Thymus (tissue), 14 donors: ENCODE data around the gene ST3GAL6. TPM values are rescaled to one million over a fixed set of nuclear protein-coding genes. Genes with fewer than 3 reads are reported as not detected.

ENCODE experiments used
- DNase-seq, 9 donors: peaks; one replicate each; pipeline ENCODE4 v3.0.0-alpha.2; 2013; ENCODE audit warnings: low spot score in 9 of 9, low read depth in 6 of 9, missing footprints in 1 of 9
- H3K27ac ChIP-seq, 2 donors: one replicate each; pipeline ENCODE4 v1.5.1; 2013; ENCODE audit warnings: control low read depth in 1 of 2, low read depth in 1 of 2, low read length in 1 of 2, mild to moderate bottlenecking in 1 of 2, moderate library complexity in 1 of 2
- H3K27me3 ChIP-seq, 2 donors: one replicate each; pipeline ENCODE4 v1.5.1; 2013; ENCODE audit warnings: low read length in 1 of 2; ENCODE audit not compliant: control insufficient read depth in 2 of 2, insufficient read depth in 1 of 2
- H3K36me3 ChIP-seq, 2 donors: one replicate each; pipeline ENCODE4 v1.5.1; 2013; ENCODE audit warnings: low read length in 1 of 2, mild to moderate bottlenecking in 1 of 2, moderate library complexity in 1 of 2; ENCODE audit not compliant: control insufficient read depth in 2 of 2, insufficient read depth in 2 of 2
- H3K4me1 ChIP-seq, 2 donors: one replicate each; pipeline ENCODE4 v1.5.1; 2013; ENCODE audit warnings: low read length in 2 of 2; ENCODE audit not compliant: control insufficient read depth in 2 of 2, insufficient read depth in 2 of 2
- H3K4me3 ChIP-seq, 2 donors: one replicate each; pipeline ENCODE4 v1.5.1; 2013; ENCODE audit warnings: low read length in 2 of 2, control low read depth in 1 of 2, mild to moderate bottlenecking in 1 of 2
- H3K9me3 ChIP-seq, 2 donors: one replicate each; pipeline ENCODE4 v1.5.1; 2013; ENCODE audit warnings: low read length in 1 of 2, mild to moderate bottlenecking in 1 of 2; ENCODE audit not compliant: control insufficient read depth in 2 of 2, insufficient read depth in 1 of 2
- WGBS: extraction: QIAGEN DNeasy Blood & Tissue Kit; methylation state at CpG from one replicate; pipeline ENCODE4 v1.1.7; 2013; 5-methylcytosine and 5-hydroxymethylcytosine counted together
- long read RNA-seq, 10 donors: transcript quantifications; one replicate each; lab custom pipeline, GENCODE V29; 2026
- polyA plus RNA-seq: library from polyadenylated mRNA; stranded (reverse); fragments of 200-250 nt; gene quantifications from one replicate; pipeline ENCODE4 v1.2.3, GENCODE V29; 2013
- total RNA-seq: library from RNA; stranded (reverse); fragments of 120-200 nt; gene quantifications from one replicate; pipeline ENCODE4 v1.2.4, GENCODE V29; 2013
- donor health status: healthy.

Gene ST3GAL6, protein sequence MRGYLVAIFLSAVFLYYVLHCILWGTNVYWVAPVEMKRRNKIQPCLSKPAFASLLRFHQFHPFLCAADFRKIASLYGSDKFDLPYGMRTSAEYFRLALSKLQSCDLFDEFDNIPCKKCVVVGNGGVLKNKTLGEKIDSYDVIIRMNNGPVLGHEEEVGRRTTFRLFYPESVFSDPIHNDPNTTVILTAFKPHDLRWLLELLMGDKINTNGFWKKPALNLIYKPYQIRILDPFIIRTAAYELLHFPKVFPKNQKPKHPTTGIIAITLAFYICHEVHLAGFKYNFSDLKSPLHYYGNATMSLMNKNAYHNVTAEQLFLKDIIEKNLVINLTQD
- 16.8 TPM for total RNA-seq
- polyA plus RNA-seq: 29.4 TPM
- long read RNA-seq, donor 1, partial matches to known transcripts: 0 of 2 reads
- long read RNA-seq, donor 1, other reads (novel, unspliced or antisense): 0 of 2 reads
- long read RNA-seq, donor 2, partial matches to known transcripts: 12 of 13 reads
- long read RNA-seq, donor 2, other reads (novel, unspliced or antisense): 0 of 13 reads
- long read RNA-seq, donor 3, partial matches to known transcripts: 0 of 3 reads
- long read RNA-seq, donor 3, other reads (novel, unspliced or antisense): 0 of 3 reads
- long read RNA-seq, donor 4: 0 reads
- long read RNA-seq, donor 5, partial matches to known transcripts: 13 of 15 reads
- long read RNA-seq, donor 5, other reads (novel, unspliced or antisense): 0 of 15 reads
- long read RNA-seq, donor 6, partial matches to known transcripts: 0 of 2 reads
- long read RNA-seq, donor 6, other reads (novel, unspliced or antisense): 0 of 2 reads
- long read RNA-seq, donor 7, partial matches to known transcripts: 0 of 1 reads
- long read RNA-seq, donor 7, other reads (novel, unspliced or antisense): 0 of 1 reads
- long read RNA-seq, donor 8: 0 reads
- long read RNA-seq, donor 9: 0 reads
- long read RNA-seq, donor 10, partial matches to known transcripts: 0 of 1 reads
- long read RNA-seq, donor 10, other reads (novel, unspliced or antisense): 0 of 1 reads

DNA sequence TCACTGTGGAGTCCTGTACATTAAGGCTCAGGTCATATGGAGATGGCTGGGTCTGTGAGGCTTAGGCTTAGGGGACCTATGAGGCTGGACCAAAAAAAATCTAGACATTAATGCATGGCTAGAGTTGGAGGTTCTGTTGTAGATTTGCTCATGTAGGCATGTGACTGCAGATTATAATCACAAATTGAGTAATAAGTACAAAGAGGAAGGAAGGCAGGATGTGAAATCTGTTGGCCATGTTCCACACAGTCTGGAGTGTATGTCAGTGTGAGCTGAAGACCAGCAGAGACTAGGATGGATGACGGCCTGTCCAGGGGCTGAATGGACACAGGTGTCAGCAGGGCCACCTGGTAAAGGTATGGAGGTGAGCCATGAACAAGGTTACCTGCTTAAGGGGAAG is at the start of gene ST3GAL6:
ST3GAL6 (plus strand) TSS at position 265 of the 400 bp plus-strand sequence. CDS start 5,101 bp downstream, outside the sequence.
- H3K27ac ChIP-seq: peak within 1 kb of the TSS in 1 of 2 donors; percentile 48
- no peaks in the 10 kb centered on the region for H3K9me3 ChIP-seq
- peaks cover 11 to 15% of the 10 kb centered on the region in 2 donors for H3K4me1 ChIP-seq
- WGBS: 14% methylated on average over 1 of the region's 1 CpG
- H3K27me3 ChIP-seq: no peaks in the 10 kb centered on the region
- peak within 1 kb of the TSS in 1 of 2 donors; percentile 8 for H3K4me3 ChIP-seq
- no peaks in the 10 kb centered on the region for H3K36me3 ChIP-seq
- peak in 2 of 9 donors; percentile 23 to 43 for DNase-seq

DNA sequence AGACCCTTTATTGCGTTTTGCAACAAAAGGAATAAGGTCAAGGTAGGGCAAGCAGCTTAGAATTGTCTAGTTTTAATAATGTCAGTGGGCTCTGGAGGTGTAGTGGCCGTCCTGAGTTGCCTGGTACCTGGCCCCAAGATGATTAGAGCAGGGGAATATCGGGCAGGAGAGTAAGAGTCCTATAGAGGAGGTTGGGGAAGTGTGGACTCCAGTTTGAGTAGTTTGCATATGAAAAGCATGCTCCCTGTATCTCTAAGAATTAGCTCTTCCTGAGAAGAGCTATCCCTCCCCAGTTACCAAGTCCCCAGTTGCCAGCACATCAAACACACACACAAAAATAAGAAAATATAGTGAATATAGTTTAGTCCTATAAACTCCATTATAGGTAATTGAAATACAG is 49.2 kb upstream of the ST3GAL6 start:
- no peaks in the 10 kb centered on the region for H3K4me1 ChIP-seq
- H3K27me3 ChIP-seq: no peaks in the 10 kb centered on the region
- H3K36me3 ChIP-seq: no peaks in the 10 kb centered on the region
- no peak overlapping the region for H3K27ac ChIP-seq
- no peaks in the 10 kb centered on the region for H3K9me3 ChIP-seq
- H3K4me3 ChIP-seq: no peak overlapping the region
- 96% methylated on average over 3 of the region's 3 CpGs for WGBS
- no peak for DNase-seq

DNA sequence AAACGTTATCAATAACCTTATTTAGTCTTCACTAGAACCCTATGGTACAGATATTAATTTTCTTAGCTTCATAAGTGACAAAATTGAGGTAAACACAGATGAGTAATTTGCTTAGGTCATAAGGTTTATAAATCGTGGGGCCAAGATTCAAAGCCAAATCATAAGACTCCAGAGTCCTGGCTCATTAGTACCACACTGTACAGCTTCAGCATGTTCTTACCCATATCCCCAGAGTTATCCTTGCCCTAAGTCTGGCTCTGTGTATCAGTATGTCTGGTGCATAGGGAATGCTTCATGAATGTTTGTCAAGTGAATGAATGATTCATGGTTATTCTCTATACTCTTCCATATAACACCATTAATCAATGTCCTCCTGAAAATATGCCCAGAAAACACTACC is 45.6 kb upstream of the ST3GAL6 start:
- H3K4me3 ChIP-seq: no peak overlapping the region
- H3K27me3 ChIP-seq: no peaks in the 10 kb centered on the region
- no peaks in the 10 kb centered on the region for H3K4me1 ChIP-seq
- H3K27ac ChIP-seq: no peak overlapping the region
- no peaks in the 10 kb centered on the region for H3K9me3 ChIP-seq
- no peaks in the 10 kb centered on the region for H3K36me3 ChIP-seq
- no peak for DNase-seq
- 96% methylated on average over 2 of the region's 2 CpGs for WGBS

DNA sequence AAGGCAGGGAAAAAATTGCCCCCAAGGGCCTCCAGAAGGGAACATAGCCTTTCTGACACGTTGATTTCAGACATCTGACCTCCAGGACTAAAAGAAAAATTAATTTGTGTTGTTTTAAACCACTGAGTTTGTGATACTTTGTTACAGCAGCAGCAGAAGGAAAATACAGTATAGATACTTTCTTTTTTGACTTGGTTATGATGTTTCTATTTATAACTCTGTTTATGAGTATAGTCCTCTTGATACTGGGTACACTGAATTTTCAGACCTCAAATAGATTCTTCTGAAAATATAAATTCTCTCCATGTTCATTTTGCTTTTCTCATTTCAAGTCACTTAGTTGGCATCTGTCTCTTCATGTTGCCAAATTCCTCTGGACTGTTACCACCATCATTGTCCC is 44.4 kb upstream of the ST3GAL6 start:
- DNase-seq: no peak
- H3K27me3 ChIP-seq: no peaks in the 10 kb centered on the region
- no peak overlapping the region for H3K27ac ChIP-seq
- H3K4me1 ChIP-seq: no peaks in the 10 kb centered on the region
- WGBS: 82% methylated on average over 1 of the region's 1 CpG
- H3K9me3 ChIP-seq: no peaks in the 10 kb centered on the region
- H3K4me3 ChIP-seq: no peak overlapping the region
- no peaks in the 10 kb centered on the region for H3K36me3 ChIP-seq

DNA sequence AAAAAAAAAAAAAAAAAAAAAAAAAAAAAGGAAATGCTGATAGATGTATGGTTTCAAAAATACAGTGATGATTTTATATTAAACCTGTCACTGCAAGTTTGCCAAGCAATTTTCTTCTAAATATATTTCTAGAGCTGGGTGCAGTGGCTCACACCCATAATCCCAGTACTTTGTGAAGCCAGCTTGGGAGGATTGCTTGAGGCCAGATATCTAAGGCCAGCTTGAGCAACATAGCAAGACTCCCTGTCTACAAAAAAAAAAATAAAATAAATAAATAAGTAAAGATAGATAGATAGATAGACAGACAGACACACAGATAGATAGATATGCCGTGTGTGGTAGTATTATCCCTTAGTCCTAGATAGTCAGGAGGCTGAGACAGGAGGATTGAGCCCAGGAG is 41.4 kb upstream of the ST3GAL6 start:
- Histone ChIP-seq H3K9me3 (no peaks in the 10 kb centered on the region), H3K36me3 (no peaks in the 10 kb centered on the region), H3K4me1 (no peaks in the 10 kb centered on the region), H3K4me3 (no peak overlapping the region), H3K27ac (no peak overlapping the region), H3K27me3 (no peaks in the 10 kb centered on the region)
- DNase-seq: no peak
- 98% methylated on average over 1 of the region's 1 CpG for WGBS

DNA sequence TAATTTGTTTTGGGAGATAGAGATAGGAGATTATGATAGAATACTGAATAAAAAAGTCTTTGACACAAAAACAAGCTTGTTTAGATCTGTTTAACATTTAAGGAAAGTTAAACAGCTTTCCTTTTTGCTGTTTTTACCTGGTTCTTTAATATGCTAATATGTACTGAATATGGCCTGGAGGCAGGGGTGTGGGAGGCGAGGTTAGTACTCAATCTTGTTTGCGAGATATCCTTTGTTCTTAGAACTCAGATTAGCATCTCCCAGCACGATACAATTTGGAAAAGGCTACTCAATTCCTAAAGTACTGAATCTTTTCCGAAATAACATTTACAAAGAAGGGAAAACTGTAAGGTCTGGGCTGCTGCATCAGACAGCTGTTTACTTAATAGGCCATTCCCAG is 40.8 kb upstream of the ST3GAL6 start:
- no peak for DNase-seq
- 99% methylated on average over 4 of the region's 4 CpGs for WGBS
- Histone ChIP-seq H3K27ac (no peak overlapping the region), H3K36me3 (no peaks in the 10 kb centered on the region), H3K4me3 (no peak overlapping the region), H3K27me3 (no peaks in the 10 kb centered on the region), H3K9me3 (no peaks in the 10 kb centered on the region), H3K4me1 (no peaks in the 10 kb centered on the region)

DNA sequence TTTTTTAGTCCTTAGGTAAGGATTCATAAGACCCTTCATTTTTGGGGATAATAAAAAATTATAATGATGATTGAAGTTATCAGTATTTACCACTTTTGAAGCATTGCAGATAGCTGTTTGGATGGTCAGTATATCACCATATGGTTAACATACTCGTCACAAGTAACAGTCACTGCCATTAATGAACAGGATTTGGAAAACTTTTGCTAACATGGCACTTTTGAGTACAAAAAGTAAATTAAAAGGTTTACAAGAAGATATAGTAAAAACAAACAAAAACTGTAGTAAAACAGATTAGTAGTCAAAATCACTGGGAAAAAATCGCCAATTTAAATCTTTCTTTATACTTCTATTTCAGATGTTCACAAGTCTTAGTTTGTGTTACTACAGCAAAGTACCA is 37.8 kb upstream of the ST3GAL6 start:
- Histone ChIP-seq H3K4me3 (no peak overlapping the region), H3K9me3 (no peaks in the 10 kb centered on the region), H3K4me1 (peaks cover 0 to 2% of the 10 kb centered on the region in 2 donors), H3K27ac (no peak overlapping the region), H3K36me3 (no peaks in the 10 kb centered on the region), H3K27me3 (no peaks in the 10 kb centered on the region)
- 96% methylated on average over 2 of the region's 2 CpGs for WGBS
- no peak for DNase-seq

DNA sequence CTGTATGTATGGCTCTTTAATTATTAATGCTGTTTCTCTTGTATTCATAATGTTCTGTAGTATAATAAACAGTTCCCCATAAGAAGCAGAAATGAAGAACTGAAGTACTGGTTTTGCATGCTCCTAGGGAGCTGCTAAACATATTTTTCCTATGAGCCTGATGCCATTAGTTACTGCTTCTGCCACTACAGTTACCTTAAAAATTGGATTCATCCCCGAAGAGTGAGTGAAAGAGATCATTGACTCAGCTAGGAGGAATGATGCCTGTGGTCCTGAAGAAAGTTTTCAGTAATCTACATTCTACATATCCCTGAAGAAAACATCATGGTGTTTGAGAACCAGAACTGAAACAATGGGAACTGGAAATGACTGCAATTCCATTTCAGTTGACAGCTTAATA is 37.1 kb upstream of the ST3GAL6 start:
- no peaks in the 10 kb centered on the region for H3K27me3 ChIP-seq
- no peaks in the 10 kb centered on the region for H3K9me3 ChIP-seq
- DNase-seq: no peak
- H3K27ac ChIP-seq: no peak overlapping the region
- H3K4me3 ChIP-seq: no peak overlapping the region
- H3K36me3 ChIP-seq: no peaks in the 10 kb centered on the region
- H3K4me1 ChIP-seq: peaks cover 0 to 3% of the 10 kb centered on the region in 2 donors
- WGBS: 94% methylated on average over 1 of the region's 1 CpG

DNA sequence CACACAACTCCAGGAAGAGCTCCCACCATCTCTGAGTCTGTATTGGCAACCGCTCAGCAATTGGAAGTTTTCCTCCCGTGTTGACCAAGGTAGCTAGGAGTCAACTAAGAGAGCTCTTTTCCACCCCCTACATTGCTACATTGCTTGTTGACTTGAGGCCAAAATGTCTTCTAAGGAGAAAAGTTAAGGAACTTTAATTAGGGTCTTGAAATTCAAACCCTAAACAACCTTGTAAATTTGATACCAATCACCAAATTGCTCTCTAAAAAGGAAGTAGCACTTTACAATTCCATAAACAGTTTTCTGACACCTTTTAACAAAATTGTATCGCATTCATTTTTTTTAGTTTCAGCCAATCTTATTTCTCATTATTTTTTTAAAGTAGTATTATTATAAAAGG is 35.5 kb upstream of the ST3GAL6 start:
- Histone ChIP-seq H3K36me3 (no peaks in the 10 kb centered on the region), H3K9me3 (peaks cover 0 to 2% of the 10 kb centered on the region in 2 donors), H3K4me1 (peaks cover 0 to 6% of the 10 kb centered on the region in 2 donors), H3K27me3 (no peaks in the 10 kb centered on the region), H3K4me3 (no peak overlapping the region), H3K27ac (no peak overlapping the region)
- WGBS: 98% methylated on average over 3 of the region's 3 CpGs
- no peak for DNase-seq
